A549 (cell line): ENCODE results near the gene IRX4.

Experiments used
- RFX5 ChIP-seq: fragments of 450-650 bp; IDR thresholded peaks from 2 replicates; pipeline ENCODE4 v1.7.1; 2014; ENCODE audit warnings: antibody characterized with exemption, mild to moderate bottlenecking, moderate library complexity
- TF ChIP-seq, protein P1 (sequence below): fragments of >200 bp; sonication (Bioruptor Twin); formaldehyde crosslinking; IDR thresholded peaks from 3 replicates; pipeline ENCODE4 v1.5.1; 2016

DNA sequence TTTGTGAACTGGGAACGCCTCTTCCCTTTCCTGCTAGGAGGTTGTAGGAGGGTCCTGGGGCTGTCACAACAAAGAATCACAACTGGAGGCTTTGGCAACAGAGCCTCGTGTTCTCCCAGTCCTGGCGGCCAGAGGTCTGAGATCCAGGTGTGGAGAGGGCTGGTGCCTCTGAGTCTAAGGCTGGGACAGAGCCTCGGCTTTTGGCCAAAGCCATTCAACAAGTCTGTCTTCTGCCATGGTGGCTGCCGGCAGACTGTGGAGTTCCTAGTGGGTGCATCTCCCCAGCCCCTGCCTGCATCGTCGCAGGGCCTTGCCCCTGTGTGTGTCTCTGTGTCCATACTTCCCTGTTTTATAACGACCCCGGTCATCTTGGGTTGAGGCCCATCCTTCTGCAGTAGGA, 9.5 kb upstream of the IRX4 start:
- TF ChIP-seq RFX5, result no peak
- TF ChIP-seq, protein P1, sequence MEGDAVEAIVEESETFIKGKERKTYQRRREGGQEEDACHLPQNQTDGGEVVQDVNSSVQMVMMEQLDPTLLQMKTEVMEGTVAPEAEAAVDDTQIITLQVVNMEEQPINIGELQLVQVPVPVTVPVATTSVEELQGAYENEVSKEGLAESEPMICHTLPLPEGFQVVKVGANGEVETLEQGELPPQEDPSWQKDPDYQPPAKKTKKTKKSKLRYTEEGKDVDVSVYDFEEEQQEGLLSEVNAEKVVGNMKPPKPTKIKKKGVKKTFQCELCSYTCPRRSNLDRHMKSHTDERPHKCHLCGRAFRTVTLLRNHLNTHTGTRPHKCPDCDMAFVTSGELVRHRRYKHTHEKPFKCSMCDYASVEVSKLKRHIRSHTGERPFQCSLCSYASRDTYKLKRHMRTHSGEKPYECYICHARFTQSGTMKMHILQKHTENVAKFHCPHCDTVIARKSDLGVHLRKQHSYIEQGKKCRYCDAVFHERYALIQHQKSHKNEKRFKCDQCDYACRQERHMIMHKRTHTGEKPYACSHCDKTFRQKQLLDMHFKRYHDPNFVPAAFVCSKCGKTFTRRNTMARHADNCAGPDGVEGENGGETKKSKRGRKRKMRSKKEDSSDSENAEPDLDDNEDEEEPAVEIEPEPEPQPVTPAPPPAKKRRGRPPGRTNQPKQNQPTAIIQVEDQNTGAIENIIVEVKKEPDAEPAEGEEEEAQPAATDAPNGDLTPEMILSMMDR, result no peak
